Choroid plexus epithelial cell (primary cell): ENCODE results near the gene FKBP10.

ENCODE experiments used
- DNase-seq: peaks from one replicate; pipeline ENCODE4 v3.0.0-alpha.2; 2010; ENCODE audit warnings: low read depth
- H3K4me3 ChIP-seq: 2 replicates; pipeline ENCODE4 v1.5.1; 2011; ENCODE audit warnings: low read depth, mild to moderate bottlenecking, control low read depth, low read length, moderate library complexity
- CTCF ChIP-seq: conservative IDR thresholded peaks from 2 replicates; pipeline ENCODE4 v1.5.1; 2011; ENCODE audit warnings: low read depth, mild to moderate bottlenecking, control low read depth, inconsistent platforms, low read length, moderate library complexity

FKBP10 gene

GRCh38 chr17:41801374-41802271 lies 11.2 kb upstream of the FKBP10 start:
- DNase-seq = peak; percentile 81
- H3K4me3 ChIP-seq = no peak overlapping the region
- TF ChIP-seq CTCF = peak; percentile 96

GRCh38 chr17:41803049-41804020 lies 9.5 kb upstream of the FKBP10 start:
- no peak overlapping the region for H3K4me3 ChIP-seq
- TF ChIP-seq CTCF = no peak
- no peak for DNase-seq

- TF ChIP-seq CTCF = no peak
- H3K4me3 ChIP-seq = no peak overlapping the region
- no peak for DNase-seq
These were observed 5.9 kb upstream of the FKBP10 start for GRCh38 chr17:41806685-41807445.

GRCh38 chr17:41810659-41811548 lies 1.9 kb upstream of the FKBP10 start:
- H3K4me3 ChIP-seq = peak overlapping the region; percentile 83
- no peak for DNase-seq
- no peak for TF ChIP-seq CTCF

GRCh38 chr17:41811549-41812380 lies 1.0 kb upstream of the FKBP10 start, which contains the start of gene P3H4:
P3H4 (minus strand) TSS chr17:41811949; CDS start chr17:41811915, 34 bp downstream.
- peak; percentile 61 for TF ChIP-seq CTCF
- peak; percentile 83 for DNase-seq
- peak within 1 kb of the TSS; percentile 83 for H3K4me3 ChIP-seq
